IPS-15b (cell line): Measurements from ENCODE around the gene SPINK4.

Experiments used
- H3K27me3 ChIP-seq: one replicate; pipeline ENCODE4 v1.6.1; 2013; ENCODE audit warnings: low read length; ENCODE audit not compliant: control insufficient read depth, insufficient read depth
- H3K36me3 ChIP-seq: one replicate; pipeline ENCODE4 v1.6.1; 2013; ENCODE audit warnings: low read length; ENCODE audit not compliant: control insufficient read depth, insufficient read depth
- H3K4me1 ChIP-seq: one replicate; pipeline ENCODE4 v1.6.1; 2013; ENCODE audit warnings: mild to moderate bottlenecking, low read length; ENCODE audit not compliant: control insufficient read depth, insufficient read depth
- H3K4me3 ChIP-seq: one replicate; pipeline ENCODE4 v1.5.1; 2013; ENCODE audit warnings: low read depth, low read length
- H3K9ac ChIP-seq: one replicate; pipeline ENCODE4 v1.6.1; 2013; ENCODE audit warnings: low read depth, mild to moderate bottlenecking, low read length
- H3K9me3 ChIP-seq: one replicate; pipeline ENCODE4 v1.6.1; 2013; ENCODE audit warnings: mild to moderate bottlenecking, low read length; ENCODE audit not compliant: control insufficient read depth, insufficient read depth

Gene SPINK4

DNA sequence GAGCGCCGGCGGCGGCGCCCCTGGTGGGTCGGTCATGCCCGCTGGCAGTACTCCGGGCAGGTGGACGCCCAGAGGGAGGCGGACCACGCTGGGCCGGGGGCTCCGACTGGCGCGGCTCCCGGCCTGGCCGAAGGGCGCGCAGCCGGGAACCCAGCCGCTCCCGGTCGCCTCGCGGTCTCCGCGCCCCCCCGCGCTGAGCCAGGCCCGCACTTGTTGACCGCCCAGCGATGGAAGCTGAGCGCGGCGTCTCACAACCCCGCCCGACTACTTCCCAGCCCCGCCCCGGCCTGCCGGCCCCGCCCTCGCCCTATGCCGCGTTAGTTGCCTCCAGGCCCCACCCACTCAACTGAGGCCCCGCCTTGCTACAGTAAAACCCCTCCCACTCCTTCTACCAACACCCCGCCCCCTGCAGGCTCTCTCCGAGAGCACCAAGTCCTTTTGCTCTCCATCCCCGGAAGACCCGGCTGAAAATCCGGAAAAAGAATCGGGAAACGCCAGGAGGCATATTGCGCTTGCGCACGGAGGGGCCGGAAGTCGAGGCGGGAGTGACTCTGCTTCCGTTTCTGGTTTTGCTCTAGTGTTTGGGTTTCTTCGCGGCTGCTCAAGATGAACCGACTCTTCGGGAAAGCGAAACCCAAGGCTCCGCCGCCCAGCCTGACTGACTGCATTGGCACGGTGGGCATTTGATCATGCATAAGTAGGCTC, 24.7 kb downstream of the SPINK4 start, which contains the start of the genes BAG1 and CHMP5:
Gene BAG1 (minus strand): TSS at position 236 of the 705 bp plus-strand sequence.
Gene CHMP5 (plus strand): TSS at position 577 of the 705 bp plus-strand sequence. CDS start 30 bp downstream, at position 607.
- Histone ChIP-seq H3K9me3 (no peaks in the 10 kb centered on the region), H3K36me3 (peaks cover 10% of the 10 kb centered on the region), H3K4me1 (peaks cover 5% of the 10 kb centered on the region), H3K4me3 (peak within 1 kb of the TSS; percentile 99), H3K9ac (peak within 1 kb of the TSS; percentile 91), H3K27me3 (no peaks in the 10 kb centered on the region)

DNA sequence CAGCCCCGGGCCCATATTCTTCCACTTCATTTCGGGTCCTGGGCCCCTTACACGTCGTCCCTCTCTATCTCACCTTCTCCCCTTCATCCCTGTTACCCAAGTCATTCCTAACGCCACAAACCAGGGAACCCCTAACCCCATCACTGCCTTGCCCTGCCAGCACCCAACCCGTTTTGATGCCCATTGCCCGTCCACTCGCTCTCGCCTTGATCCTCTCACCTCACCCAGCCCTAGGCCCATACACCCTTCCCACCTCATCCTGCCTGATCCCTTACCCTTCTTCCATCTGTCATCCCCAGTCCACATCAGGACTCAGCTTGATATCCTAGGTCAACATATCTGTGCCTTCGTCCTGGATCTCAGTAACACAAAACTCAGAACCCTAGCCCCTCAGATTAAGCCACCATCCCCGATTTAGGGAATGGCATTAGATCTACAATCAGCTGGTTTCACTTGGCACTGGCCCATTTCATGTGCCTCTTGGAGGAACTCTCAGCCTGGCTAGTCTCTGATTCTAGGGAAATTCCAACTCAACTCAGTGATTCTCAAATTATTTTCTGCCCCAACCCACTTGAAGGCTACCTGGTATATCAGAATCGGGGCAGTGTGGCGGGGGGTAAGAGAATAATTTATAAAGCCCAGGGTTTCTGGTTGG, 25.4 kb downstream of the SPINK4 start:
- no peaks in the 10 kb centered on the region for H3K27me3 ChIP-seq
- H3K36me3 ChIP-seq = peaks cover 8% of the 10 kb centered on the region
- no peaks in the 10 kb centered on the region for H3K9me3 ChIP-seq
- H3K9ac ChIP-seq = peak overlapping the region; percentile 68
- peak overlapping the region; percentile 99 for H3K4me3 ChIP-seq
- peaks cover 5% of the 10 kb centered on the region for H3K4me1 ChIP-seq

DNA sequence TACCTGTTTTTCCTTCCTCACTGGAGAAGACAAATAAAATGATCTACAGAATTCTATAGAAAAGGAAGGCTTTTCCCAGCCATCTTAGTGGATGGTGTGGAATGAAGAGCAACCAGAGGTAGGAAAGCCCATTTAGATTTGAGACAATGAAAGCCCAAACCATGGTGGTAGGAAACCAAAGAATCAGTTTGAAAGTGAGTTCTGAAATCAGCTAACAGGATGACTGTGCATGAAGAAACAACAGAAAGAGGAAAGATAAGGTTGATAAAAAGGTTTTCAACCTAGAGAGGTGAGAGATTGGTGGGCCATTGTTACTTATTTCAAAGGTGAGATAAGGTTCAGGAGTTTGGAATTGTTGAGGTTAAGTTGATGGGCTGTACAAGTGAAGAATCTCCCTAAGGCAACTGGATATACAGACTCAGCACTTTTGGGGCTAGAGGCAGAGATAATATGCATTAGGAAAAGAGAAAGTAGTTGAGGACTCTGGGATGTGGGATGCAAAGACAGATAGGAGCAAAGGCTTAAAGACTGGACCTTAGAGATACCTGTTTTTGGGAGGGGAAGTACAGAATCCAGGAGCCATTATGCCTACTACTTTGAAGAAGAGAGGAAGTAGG, 27.3 kb downstream of the SPINK4 start:
- Histone ChIP-seq H3K4me3 (no peak overlapping the region), H3K36me3 (peaks cover 4% of the 10 kb centered on the region), H3K9me3 (no peaks in the 10 kb centered on the region), H3K9ac (no peak overlapping the region), H3K4me1 (peaks cover 5% of the 10 kb centered on the region), H3K27me3 (no peaks in the 10 kb centered on the region)

DNA sequence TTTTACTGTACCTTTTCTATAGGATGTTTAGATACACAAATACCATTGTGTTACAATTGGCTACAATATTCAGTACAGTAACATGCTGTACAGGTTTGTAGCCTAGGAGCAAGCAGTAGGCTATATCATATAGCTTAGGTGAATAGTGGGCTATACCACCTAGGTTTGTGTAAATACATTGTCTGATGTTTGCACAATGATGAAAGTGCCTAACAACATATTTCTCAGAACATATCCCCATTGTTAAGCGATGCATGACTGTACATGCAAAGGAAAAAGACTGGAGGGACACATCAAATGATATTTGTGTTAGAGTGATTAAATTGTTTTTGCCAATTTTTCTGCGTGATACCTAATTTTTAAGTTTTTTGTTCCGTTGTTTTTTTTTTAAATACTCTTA, 30.2 kb downstream of the SPINK4 start:
- H3K4me3 ChIP-seq = no peak overlapping the region
- no peaks in the 10 kb centered on the region for H3K9me3 ChIP-seq
- peaks cover 5% of the 10 kb centered on the region for H3K4me1 ChIP-seq
- H3K9ac ChIP-seq = no peak overlapping the region
- H3K36me3 ChIP-seq = peaks cover 9% of the 10 kb centered on the region
- H3K27me3 ChIP-seq = no peaks in the 10 kb centered on the region

DNA sequence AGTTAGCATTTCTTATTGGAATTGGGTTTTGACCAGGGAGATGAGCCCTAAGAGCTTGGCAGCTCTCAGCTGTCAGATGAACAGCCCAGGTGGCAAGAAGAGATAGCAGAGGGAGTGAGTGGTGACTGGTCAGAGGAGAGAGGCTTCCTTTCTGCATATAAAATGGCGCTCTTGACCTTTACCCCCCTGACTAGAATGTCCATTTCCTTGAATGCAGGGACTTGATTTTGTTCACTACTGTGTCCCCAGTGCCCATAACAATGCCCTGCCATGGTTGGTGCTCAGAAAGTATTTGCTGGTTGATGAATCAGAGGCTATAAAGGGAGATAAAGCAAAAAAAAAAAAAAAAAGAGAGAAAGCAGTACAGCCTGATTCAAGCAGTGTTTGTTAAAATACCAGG, 32.1 kb downstream of the SPINK4 start:
- Histone ChIP-seq H3K27me3 (no peaks in the 10 kb centered on the region), H3K4me3 (no peak overlapping the region), H3K9me3 (no peaks in the 10 kb centered on the region), H3K4me1 (no peaks in the 10 kb centered on the region), H3K9ac (no peak overlapping the region), H3K36me3 (peaks cover 13% of the 10 kb centered on the region)

DNA sequence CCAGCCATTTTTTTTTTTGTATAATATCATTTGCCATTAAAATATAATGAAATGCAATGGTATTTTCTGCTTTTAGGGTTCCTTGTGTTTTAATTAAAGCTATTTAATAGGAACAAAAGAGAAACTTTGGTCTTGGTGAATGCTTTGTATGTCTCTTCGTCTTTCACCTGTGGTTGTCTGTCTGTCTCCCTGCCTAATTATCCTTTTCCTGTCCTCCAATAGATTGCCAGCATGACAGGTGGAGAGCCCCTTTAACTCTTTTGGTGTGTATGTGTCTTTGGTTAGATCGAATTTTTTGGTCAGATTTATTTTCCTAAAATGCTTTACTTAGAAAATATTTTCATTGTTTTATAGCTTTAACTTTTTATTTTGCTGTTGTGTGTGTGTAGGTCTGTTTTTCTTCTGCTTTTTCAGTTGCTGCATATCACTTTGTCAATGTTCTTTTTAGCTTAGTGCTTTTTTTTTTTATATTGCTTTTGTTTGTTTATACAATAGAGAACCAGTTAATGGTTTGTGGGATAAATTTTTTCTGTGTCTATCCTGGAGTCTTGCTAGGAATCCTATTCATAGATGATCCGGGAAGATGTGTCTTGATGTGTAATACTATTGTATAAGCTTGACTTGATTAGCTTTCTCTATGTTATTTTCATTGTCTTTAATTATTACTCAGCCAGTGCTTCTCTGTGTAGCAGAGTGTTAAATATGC, 33.5 kb downstream of the SPINK4 start:
- H3K9me3 ChIP-seq = no peaks in the 10 kb centered on the region
- no peaks in the 10 kb centered on the region for H3K4me1 ChIP-seq
- no peak overlapping the region for H3K9ac ChIP-seq
- peaks cover 13% of the 10 kb centered on the region for H3K36me3 ChIP-seq
- no peaks in the 10 kb centered on the region for H3K27me3 ChIP-seq
- H3K4me3 ChIP-seq = no peak overlapping the region

DNA sequence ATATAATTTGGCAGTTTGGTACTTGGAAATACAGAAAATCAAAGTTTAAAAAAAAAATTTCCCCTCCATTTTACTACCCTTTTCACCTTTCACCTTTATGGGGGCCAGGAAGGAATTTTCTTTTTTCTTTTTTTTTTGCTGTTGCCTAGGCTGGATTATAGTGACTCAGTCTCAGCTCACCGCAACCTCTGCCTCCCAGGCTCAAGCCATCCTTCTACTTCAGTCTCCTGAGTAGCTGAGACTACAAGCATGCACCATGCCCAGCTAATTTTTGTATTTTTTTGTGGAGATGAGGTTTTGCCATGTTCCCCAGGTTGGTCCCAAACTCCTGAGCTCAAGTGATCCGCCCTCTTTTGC, 34.0 kb downstream of the SPINK4 start:
- peaks cover 13% of the 10 kb centered on the region for H3K36me3 ChIP-seq
- no peaks in the 10 kb centered on the region for H3K4me1 ChIP-seq
- no peaks in the 10 kb centered on the region for H3K27me3 ChIP-seq
- H3K4me3 ChIP-seq = no peak overlapping the region
- H3K9me3 ChIP-seq = no peaks in the 10 kb centered on the region
- H3K9ac ChIP-seq = no peak overlapping the region

DNA sequence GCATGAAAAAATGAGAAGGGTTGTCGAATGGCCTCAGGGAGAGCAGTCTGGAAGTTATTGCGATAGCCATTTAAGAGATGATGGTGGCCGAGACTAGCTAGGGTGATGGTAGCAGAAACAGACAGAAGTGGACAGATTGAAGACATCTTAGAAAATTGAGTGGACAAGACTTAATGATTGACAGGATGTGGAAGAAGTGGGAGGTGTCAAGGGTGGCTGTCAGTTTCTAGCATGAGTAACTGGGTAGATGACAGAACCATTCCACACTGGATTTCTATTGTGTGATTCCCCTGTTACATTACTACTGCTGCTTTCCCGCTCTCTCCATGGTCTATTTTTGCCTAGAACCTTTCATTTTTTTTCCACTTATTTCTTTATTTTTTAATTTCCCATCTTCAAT, 37.5 kb downstream of the SPINK4 start:
- Histone ChIP-seq H3K9ac (no peak overlapping the region), H3K4me1 (no peaks in the 10 kb centered on the region), H3K36me3 (peaks cover 10% of the 10 kb centered on the region), H3K27me3 (no peaks in the 10 kb centered on the region), H3K4me3 (no peak overlapping the region), H3K9me3 (no peaks in the 10 kb centered on the region)

DNA sequence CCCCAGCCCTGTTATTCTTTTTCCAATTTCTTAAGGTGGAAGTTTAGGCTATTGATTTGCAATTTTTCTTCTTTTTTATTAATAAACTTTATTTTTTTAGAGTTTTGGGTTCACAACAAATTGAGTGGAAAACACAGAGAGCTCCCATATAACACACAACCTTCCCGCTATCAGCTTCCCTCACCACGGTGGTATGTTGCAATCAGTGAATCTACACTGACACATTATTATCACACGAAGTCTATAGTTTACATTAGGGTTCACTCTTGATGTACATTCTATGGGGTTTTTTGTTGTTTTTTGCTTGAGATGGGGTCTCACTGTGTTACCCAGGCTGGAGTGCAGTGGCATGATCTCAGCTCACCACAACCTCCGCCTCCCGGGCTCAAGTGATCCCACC, 45.5 kb downstream of the SPINK4 start:
- Histone ChIP-seq H3K9me3 (no peaks in the 10 kb centered on the region), H3K27me3 (no peaks in the 10 kb centered on the region), H3K4me1 (no peaks in the 10 kb centered on the region), H3K9ac (no peak overlapping the region), H3K4me3 (no peak overlapping the region), H3K36me3 (no peaks in the 10 kb centered on the region)

DNA sequence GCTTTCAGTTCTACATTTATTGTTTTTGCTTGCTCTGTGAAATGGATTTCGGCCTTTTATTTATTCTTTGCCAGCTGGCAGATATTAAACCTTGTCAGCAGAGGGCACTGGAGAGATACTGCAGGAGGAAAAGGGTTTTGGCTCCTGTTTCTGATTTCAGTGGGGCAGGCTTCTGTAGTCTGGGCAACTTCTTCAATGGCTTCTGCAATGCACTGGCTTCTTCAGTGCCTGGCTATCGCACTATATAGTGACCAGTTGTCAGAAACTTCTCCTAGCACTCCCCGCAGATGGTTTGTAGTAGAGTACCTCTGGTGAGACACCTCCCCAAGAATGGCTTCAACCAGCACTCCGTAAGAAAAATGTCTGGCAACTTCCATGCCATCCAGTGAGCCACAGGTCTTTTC, 47.1 kb downstream of the SPINK4 start:
- no peaks in the 10 kb centered on the region for H3K4me1 ChIP-seq
- no peak overlapping the region for H3K9ac ChIP-seq

DNA sequence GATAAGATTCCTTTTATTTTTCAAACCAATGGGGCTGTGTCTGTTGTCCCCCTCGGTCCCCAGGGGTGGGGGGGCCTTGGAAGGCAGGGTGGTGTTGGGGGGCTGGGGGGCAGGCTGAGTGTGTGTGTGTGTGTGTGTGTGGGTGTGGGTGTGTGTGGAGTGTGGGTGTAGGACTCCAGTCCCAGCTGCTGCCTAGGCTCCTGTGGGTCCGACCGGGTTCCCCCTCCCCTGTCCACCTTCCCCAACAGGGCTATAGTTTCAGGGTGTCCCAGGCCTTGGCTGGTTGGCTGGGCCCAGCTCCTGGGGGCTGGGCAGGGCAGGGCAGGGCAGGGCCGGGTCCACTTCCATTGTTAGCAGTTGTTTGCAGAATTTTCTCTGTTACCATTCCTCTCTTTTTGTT, 48.3 kb downstream of the SPINK4 start:
- Histone ChIP-seq H3K4me1 (no peaks in the 10 kb centered on the region), H3K9me3 (no peaks in the 10 kb centered on the region), H3K36me3 (no peaks in the 10 kb centered on the region), H3K27me3 (no peaks in the 10 kb centered on the region), H3K4me3 (no peak overlapping the region), H3K9ac (no peak overlapping the region)

More for the DNA sequence above, 47.1 kb downstream of the SPINK4 start:
- no peak overlapping the region for H3K4me3 ChIP-seq
- no peaks in the 10 kb centered on the region for H3K27me3 ChIP-seq
- no peaks in the 10 kb centered on the region for H3K9me3 ChIP-seq
- no peaks in the 10 kb centered on the region for H3K36me3 ChIP-seq
